GM23338 (cell line): ENCODE measurements around the gene MDM4. TPM values are rescaled to one million over a fixed set of nuclear protein-coding genes. Genes with fewer than 3 reads are reported as not detected.

ENCODE experiments used
- ATAC-seq: fragments of 200-7000 bp; cut with Tn5 transposase; 3 replicates; pipeline ENCODE4 v1.9.1; 2020
- DNase-seq: peaks from one replicate; pipeline ENCODE4 v3.0.0-alpha.2; 2015; ENCODE audit warnings: low spot score
- H2AFZ ChIP-seq: fragments of 200-600 bp; sonication (generic); 2 replicates; pipeline ENCODE4 v1.8.0; 2016; ENCODE audit warnings: antibody characterized with exemption, mild to moderate bottlenecking, moderate library complexity
- H3F3A ChIP-seq: fragments of 200-600 bp; sonication (generic); replicated peaks from 2 replicates; pipeline ENCODE4 v1.8.0; 2017; ENCODE audit warnings: antibody characterized with exemption, mixed run types, low read depth
- H3K27ac ChIP-seq: fragments of 200-600 bp; sonication (generic); 2 replicates; pipeline ENCODE4 v1.6.1; 2016; ENCODE audit warnings: low read depth
- H3K27me3 ChIP-seq: fragments of 200-600 bp; sonication (generic); 2 replicates; pipeline ENCODE4 v1.8.0; 2016; ENCODE audit warnings: mild to moderate bottlenecking, mixed run types, moderate library complexity; ENCODE audit not compliant: insufficient read depth
- H3K36me3 ChIP-seq: fragments of 200-600 bp; sonication (generic); 2 replicates; pipeline ENCODE4 v1.8.0; 2016; ENCODE audit warnings: mild to moderate bottlenecking; ENCODE audit not compliant: insufficient read depth
- H3K4me1 ChIP-seq: fragments of 200-600 bp; sonication (generic); 2 replicates; pipeline ENCODE4 v1.8.0; 2016; ENCODE audit warnings: mild to moderate bottlenecking, moderate library complexity; ENCODE audit not compliant: insufficient read depth
- H3K4me2 ChIP-seq: fragments of 200-600 bp; sonication (generic); 2 replicates; pipeline ENCODE4 v1.7.1; 2017; ENCODE audit warnings: mixed run types
- H3K4me3 ChIP-seq: fragments of 200-600 bp; sonication (generic); 2 replicates; pipeline ENCODE4 v1.6.1; 2016; ENCODE audit warnings: mixed run types
- H3K79me2 ChIP-seq: fragments of 200-600 bp; sonication (generic); replicated peaks from 2 replicates; pipeline ENCODE4 v1.8.0; 2017; ENCODE audit warnings: mild to moderate bottlenecking; ENCODE audit not compliant: insufficient read depth
- H3K9me2 ChIP-seq: fragments of 200-600 bp; sonication (generic); 2 replicates; pipeline ENCODE4 v1.8.0; 2017; ENCODE audit not compliant: insufficient read depth
- H4K20me1 ChIP-seq: fragments of 200-600 bp; sonication (generic); replicated peaks from 2 replicates; pipeline ENCODE4 v1.8.0; 2017; ENCODE audit warnings: mild to moderate bottlenecking; ENCODE audit not compliant: insufficient read depth
- H3K27ac Mint-ChIP-seq: 2 replicates; pipeline ENCODE4 v1.8.0; 2020; ENCODE audit warnings: inconsistent platforms, mild to moderate bottlenecking, moderate library complexity, mixed read lengths
- H3K27me3 Mint-ChIP-seq: 3 replicates; pipeline ENCODE4 v1.8.0; 2022; ENCODE audit warnings: low read depth, mild to moderate bottlenecking, moderate library complexity, mixed read lengths, inconsistent platforms; ENCODE audit not compliant: insufficient read depth, poor library complexity
- H3K36me3 Mint-ChIP-seq: 3 replicates; pipeline ENCODE4 v1.8.0; 2021; ENCODE audit warnings: low read depth, mild to moderate bottlenecking, inconsistent platforms, moderate library complexity, mixed read lengths
- H3K4me1 Mint-ChIP-seq: 3 replicates; pipeline ENCODE4 v1.8.0; 2020; ENCODE audit warnings: mild to moderate bottlenecking, inconsistent platforms, mixed read lengths
- H3K4me3 Mint-ChIP-seq: 3 replicates; pipeline ENCODE4 v1.8.0; 2021; ENCODE audit warnings: moderate library complexity, mild to moderate bottlenecking, inconsistent platforms, mixed read lengths
- H3K9me3 Mint-ChIP-seq: 3 replicates; pipeline ENCODE4 v1.8.0; 2020; ENCODE audit warnings: moderate library complexity, mild to moderate bottlenecking, inconsistent platforms, mixed read lengths
- REST ChIP-seq: IDR thresholded peaks from one replicate; pipeline ENCODE4 v1.6.1; 2018; ENCODE audit warnings: antibody characterized with exemption; ENCODE audit not compliant: unreplicated experiment
- polyA plus RNA-seq: library from polyadenylated mRNA; unstranded; fragments of >200 nt; fragmentation: Nextera tagmentation; extraction: Ambion mirVana; gene quantifications from 2 replicates; pipeline ENCODE4 v1.2.1, GENCODE V29; 2016
- total RNA-seq: library from RNA; depleted of rRNA; stranded (reverse); fragments of >200 nt; shearing (Covaris generic); gene quantifications from 2 replicates; pipeline ENCODE4 v1.2.3, GENCODE V29; 2014
- TF ChIP-seq, protein P1 (sequence below): fragments of 250-450 bp; sonication (Bioruptor Pico); IDR thresholded peaks from 2 replicates; pipeline ENCODE4 v1.5.0; 2020; ENCODE audit warnings: mild to moderate bottlenecking, moderate library complexity

The MDM4 gene
- total and polyA plus RNA-seq, 2 experiments from 2014 or later = 24.8 to 56.1 TPM

DNA sequence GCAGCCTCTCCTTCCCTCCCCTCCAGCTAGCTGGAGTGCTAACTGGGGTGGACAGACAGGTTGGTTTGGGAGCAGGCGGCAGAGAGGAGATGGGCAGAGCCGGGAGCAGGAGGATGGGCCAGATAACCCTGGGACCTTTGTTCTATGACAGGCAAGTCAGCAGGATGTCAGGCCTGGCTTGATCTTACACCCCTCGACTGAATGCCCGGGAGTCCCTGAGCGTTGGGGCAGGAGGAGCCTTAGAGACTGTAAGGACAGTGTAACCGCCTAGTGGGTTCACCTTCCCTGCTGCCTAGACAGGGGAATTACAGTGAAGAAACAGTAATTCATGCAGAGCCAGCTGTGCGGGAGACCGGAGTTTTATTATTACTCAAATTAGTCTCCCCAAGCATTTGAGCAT lies 60.2 kb downstream of the MDM4 start:
- peaks cover 86% of the 10 kb centered on the region for H3K4me1 ChIP-seq
- H3K27me3 ChIP-seq = 0 out of 2 replicates have a peak, but pooled peaks cover 5% of the 10 kb centered on the region
- Mint-ChIP-seq H3K4me1 (peaks cover 77% of the 10 kb centered on the region), H3K27ac (0 out of 2 replicates have a peak overlapping the region, but pooled peaks have one; percentile 6), H3K4me3 (peak overlapping the region; percentile 0; the same call in 1 of the 3 replicates), H3K36me3 (no peaks in the 10 kb centered on the region), H3K9me3 (peaks cover 2% of the 10 kb centered on the region; the same call in 1 of the 3 replicates), H3K27me3 (peaks cover 23% of the 10 kb centered on the region)
- H3K9me2 ChIP-seq = peaks cover 3% of the 10 kb centered on the region; the same call in 1 of the 2 replicates
- peak overlapping the region; percentile 70 for H3K4me2 ChIP-seq
- H3K4me3 ChIP-seq = peak overlapping the region; percentile 2; the same call in 1 of the 2 replicates
- no peak overlapping the region for H2AFZ ChIP-seq
- H4K20me1 ChIP-seq = no peaks in the 10 kb centered on the region
- H3K79me2 ChIP-seq = no peaks in the 10 kb centered on the region
- DNase-seq = peak; percentile 63
- peaks cover 11% of the 10 kb centered on the region; the same call in 1 of the 2 replicates for H3F3A ChIP-seq
- H3K36me3 ChIP-seq = no peaks in the 10 kb centered on the region
- TF ChIP-seq REST = no peak
- TF ChIP-seq, protein P1, sequence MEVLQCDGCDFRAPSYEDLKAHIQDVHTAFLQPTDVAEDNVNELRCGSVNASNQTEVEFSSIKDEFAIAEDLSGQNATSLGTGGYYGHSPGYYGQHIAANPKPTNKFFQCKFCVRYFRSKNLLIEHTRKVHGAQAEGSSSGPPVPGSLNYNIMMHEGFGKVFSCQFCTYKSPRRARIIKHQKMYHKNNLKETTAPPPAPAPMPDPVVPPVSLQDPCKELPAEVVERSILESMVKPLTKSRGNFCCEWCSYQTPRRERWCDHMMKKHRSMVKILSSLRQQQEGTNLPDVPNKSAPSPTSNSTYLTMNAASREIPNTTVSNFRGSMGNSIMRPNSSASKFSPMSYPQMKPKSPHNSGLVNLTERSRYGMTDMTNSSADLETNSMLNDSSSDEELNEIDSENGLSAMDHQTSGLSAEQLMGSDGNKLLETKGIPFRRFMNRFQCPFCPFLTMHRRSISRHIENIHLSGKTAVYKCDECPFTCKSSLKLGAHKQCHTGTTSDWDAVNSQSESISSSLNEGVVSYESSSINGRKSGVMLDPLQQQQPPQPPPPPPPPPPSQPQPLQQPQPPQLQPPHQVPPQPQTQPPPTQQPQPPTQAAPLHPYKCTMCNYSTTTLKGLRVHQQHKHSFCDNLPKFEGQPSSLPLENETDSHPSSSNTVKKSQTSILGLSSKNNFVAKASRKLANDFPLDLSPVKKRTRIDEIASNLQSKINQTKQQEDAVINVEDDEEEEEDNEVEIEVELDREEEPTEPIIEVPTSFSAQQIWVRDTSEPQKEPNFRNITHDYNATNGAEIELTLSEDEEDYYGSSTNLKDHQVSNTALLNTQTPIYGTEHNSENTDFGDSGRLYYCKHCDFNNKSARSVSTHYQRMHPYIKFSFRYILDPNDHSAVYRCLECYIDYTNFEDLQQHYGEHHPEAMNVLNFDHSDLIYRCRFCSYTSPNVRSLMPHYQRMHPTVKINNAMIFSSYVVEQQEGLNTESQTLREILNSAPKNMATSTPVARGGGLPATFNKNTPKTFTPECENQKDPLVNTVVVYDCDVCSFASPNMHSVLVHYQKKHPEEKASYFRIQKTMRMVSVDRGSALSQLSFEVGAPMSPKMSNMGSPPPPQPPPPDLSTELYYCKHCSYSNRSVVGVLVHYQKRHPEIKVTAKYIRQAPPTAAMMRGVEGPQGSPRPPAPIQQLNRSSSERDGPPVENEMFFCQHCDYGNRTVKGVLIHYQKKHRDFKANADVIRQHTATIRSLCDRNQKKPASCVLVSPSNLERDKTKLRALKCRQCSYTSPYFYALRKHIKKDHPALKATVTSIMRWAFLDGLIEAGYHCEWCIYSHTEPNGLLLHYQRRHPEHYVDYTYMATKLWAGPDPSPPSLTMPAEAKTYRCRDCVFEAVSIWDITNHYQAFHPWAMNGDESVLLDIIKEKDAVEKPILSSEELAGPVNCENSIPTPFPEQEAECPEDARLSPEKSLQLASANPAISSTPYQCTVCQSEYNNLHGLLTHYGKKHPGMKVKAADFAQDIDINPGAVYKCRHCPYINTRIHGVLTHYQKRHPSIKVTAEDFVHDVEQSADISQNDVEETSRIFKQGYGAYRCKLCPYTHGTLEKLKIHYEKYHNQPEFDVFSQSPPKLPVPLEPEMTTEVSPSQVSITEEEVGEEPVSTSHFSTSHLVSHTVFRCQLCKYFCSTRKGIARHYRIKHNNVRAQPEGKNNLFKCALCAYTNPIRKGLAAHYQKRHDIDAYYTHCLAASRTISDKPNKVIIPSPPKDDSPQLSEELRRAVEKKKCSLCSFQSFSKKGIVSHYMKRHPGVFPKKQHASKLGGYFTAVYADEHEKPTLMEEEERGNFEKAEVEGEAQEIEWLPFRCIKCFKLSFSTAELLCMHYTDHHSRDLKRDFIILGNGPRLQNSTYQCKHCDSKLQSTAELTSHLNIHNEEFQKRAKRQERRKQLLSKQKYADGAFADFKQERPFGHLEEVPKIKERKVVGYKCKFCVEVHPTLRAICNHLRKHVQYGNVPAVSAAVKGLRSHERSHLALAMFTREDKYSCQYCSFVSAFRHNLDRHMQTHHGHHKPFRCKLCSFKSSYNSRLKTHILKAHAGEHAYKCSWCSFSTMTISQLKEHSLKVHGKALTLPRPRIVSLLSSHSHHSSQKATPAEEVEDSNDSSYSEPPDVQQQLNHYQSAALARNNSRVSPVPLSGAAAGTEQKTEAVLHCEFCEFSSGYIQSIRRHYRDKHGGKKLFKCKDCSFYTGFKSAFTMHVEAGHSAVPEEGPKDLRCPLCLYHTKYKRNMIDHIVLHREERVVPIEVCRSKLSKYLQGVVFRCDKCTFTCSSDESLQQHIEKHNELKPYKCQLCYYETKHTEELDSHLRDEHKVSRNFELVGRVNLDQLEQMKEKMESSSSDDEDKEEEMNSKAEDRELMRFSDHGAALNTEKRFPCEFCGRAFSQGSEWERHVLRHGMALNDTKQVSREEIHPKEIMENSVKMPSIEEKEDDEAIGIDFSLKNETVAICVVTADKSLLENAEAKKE = peak; percentile 76
- no peak overlapping the region for H3K27ac ChIP-seq
- peak; percentile 83 for ATAC-seq
